B cell (primary cell): Measurements from ENCODE around the gene FAHD2A. TPM values are rescaled to one million over a fixed set of nuclear protein-coding genes. Genes with fewer than 3 reads are reported as not detected.

ENCODE experiments used
- ATAC-seq: fragments of 200-7000 bp; cut with Tn5 transposase; one replicate; pipeline ENCODE4 v1.10.0; 2021; ENCODE audit warnings: low read depth, mild to moderate bottlenecking, moderate number of reproducible peaks, moderate library complexity
- CTCF ChIA-PET: fragments of 350-600 bp; sonication (Branson Sonifier 250); formaldehyde crosslinking; loops from one replicate; lab custom pipeline; 2021; ENCODE audit warnings: antibody characterized with exemption, inconsistent platforms; lab: Charles Lee
- POLR2A ChIA-PET: fragments of 350-600 bp; sonication (Branson Sonifier 250); formaldehyde crosslinking; loops from one replicate; lab custom pipeline; 2021; ENCODE audit warnings: antibody characterized with exemption; lab: Charles Lee
- DNase-seq: peaks from one replicate; pipeline ENCODE4 v3.0.0; 2013
- H2AFZ ChIP-seq: 2 replicates; pipeline ENCODE4 v1.6.1; 2012; ENCODE audit warnings: mild to moderate bottlenecking, low read depth, low read length; ENCODE audit not compliant: insufficient read depth, poor library complexity, severe bottlenecking
- H3K27ac ChIP-seq, 2 donors: 1 replicate in 1 of 2; 2 replicates in 1 of 2; pipeline ENCODE4 v1.5.1; 2012 to 2013; ENCODE audit warnings: low read length in 2 of 2, mild to moderate bottlenecking in 2 of 2, moderate library complexity in 1 of 2
- H3K27me3 ChIP-seq, 4 experiments: fragments of 200-600 bp in 1 of 4; sonication (generic) in 1 of 4; replicated peaks in 1 of 4; 1 replicate in 2 of 4; 2 replicates in 2 of 4; pipeline versions ENCODE4 v1.6.1 to v1.7.0; 2013 to 2016; ENCODE audit warnings: low read length in 3 of 4, mild to moderate bottlenecking in 2 of 4, mixed read lengths in 1 of 4, moderate library complexity in 1 of 4; ENCODE audit not compliant: insufficient read depth in 4 of 4, control insufficient read depth in 3 of 4; ENCODE audit errors: control extremely low read depth in 1 of 4
- H3K36me3 ChIP-seq, 2 experiments: replicated peaks in 1 of 2; 1 replicate in 1 of 2; 2 replicates in 1 of 2; pipeline versions ENCODE4 v1.6.1 to v1.7.1; 2013; ENCODE audit warnings: low read length in 1 of 2; ENCODE audit not compliant: insufficient read depth in 2 of 2, control insufficient read depth in 1 of 2; ENCODE audit errors: control extremely low read depth in 1 of 2, extremely low read depth in 1 of 2
- H3K4me1 ChIP-seq, 2 donors: fragments of 200-600 bp in 1 of 2; sonication (generic) in 1 of 2; 1 replicate in 1 of 2; 2 replicates in 1 of 2; pipeline versions ENCODE4 v1.5.1 to v1.6.1; 2013 to 2017; ENCODE audit warnings: low read length in 2 of 2; ENCODE audit not compliant: control insufficient read depth in 2 of 2, insufficient read depth in 2 of 2
- H3K4me2 ChIP-seq: replicated peaks from 2 replicates; pipeline ENCODE3; 2012; ENCODE audit warnings: mild to moderate bottlenecking, low read depth, low read length; ENCODE audit not compliant: poor library complexity, severe bottlenecking
- H3K4me3 ChIP-seq, 5 experiments: fragments of 200-600 bp in 1 of 5; sonication (generic) in 1 of 5; 1 replicate in 3 of 5; 2 replicates in 2 of 5; pipeline versions ENCODE4 v1.5.1 to v1.7.0; 2011 to 2016; ENCODE audit warnings: low read length in 4 of 5, mild to moderate bottlenecking in 4 of 5, low read depth in 2 of 5, control low read depth in 1 of 5, moderate library complexity in 1 of 5; ENCODE audit not compliant: insufficient read depth in 1 of 5; ENCODE audit errors: control extremely low read depth in 1 of 5, extremely low read depth in 1 of 5
- H3K79me2 ChIP-seq: fragments of 200-600 bp; sonication (generic); one replicate; pipeline ENCODE4 v1.6.0; 2016; ENCODE audit warnings: low read length; ENCODE audit not compliant: control insufficient read depth, insufficient read depth
- H3K9ac ChIP-seq: fragments of 200-600 bp; sonication (generic); 2 replicates; pipeline ENCODE4 v1.6.1; 2017; ENCODE audit warnings: mild to moderate bottlenecking, low read length, moderate library complexity
- H3K9me3 ChIP-seq, 3 donors: one replicate each; pipeline versions ENCODE4 v1.6.1 to v1.7.1; 2013; ENCODE audit warnings: low read length in 2 of 3; ENCODE audit not compliant: control insufficient read depth in 2 of 3, insufficient read depth in 1 of 3; ENCODE audit errors: control extremely low read depth in 1 of 3
- H4K20me1 ChIP-seq: 2 replicates; pipeline ENCODE4 v1.6.0; 2012; ENCODE audit warnings: mild to moderate bottlenecking, low read length; ENCODE audit not compliant: insufficient read depth, control insufficient read depth, poor library complexity, severe bottlenecking
- H3K27ac Mint-ChIP-seq: one replicate; pipeline ENCODE4 v1.8.0; 2021; ENCODE audit warnings: mixed read lengths
- H3K27me3 Mint-ChIP-seq: one replicate; pipeline ENCODE4 v1.8.0; 2021; ENCODE audit warnings: mixed read lengths
- H3K4me1 Mint-ChIP-seq: one replicate; pipeline ENCODE4 v1.8.0; 2021; ENCODE audit warnings: mixed read lengths
- H3K4me3 Mint-ChIP-seq: one replicate; pipeline ENCODE4 v1.8.0; 2021; ENCODE audit warnings: mixed read lengths
- H3K9me3 Mint-ChIP-seq: one replicate; pipeline ENCODE4 v1.8.0; 2022; ENCODE audit warnings: mixed read lengths; ENCODE audit not compliant: insufficient read depth
- EZH2 ChIP-seq: IDR thresholded peaks from 2 replicates; pipeline ENCODE4 v1.6.1; 2012; ENCODE audit warnings: borderline replicate concordance, low read depth, mild to moderate bottlenecking, moderate library complexity, low read length; ENCODE audit not compliant: insufficient read depth, poor library complexity, severe bottlenecking
- WGBS: methylation state at CpG from one replicate; pipeline ENCODE4 v1.1.5; 2013; ENCODE audit warnings: missing lambda C conversion rate; ENCODE audit not compliant: insufficient coverage; 5-methylcytosine and 5-hydroxymethylcytosine counted together
- intact Hi-C: fragments of 100-400 bp; cut with micrococcal nuclease; formaldehyde crosslinking; loops from one replicate; pipeline ENCODE4 v1.10.0; 2022
- polyA plus RNA-seq: library from polyadenylated mRNA; depleted of rRNA; stranded (reverse); fragments of >200 nt; gene quantifications from 2 replicates; pipeline ENCODE4 v1.2.3, GENCODE V29; 2012
- total RNA-seq, 2 donors: library from RNA; stranded (reverse); fragments of 120-200 nt in 1 of 2; gene quantifications; 1 replicate in 1 of 2; 2 replicates in 1 of 2; pipeline versions ENCODE4 v1.2.3 to v1.2.4, GENCODE V29; 2013 to 2022
- TF ChIP-seq, protein P1 (sequence below): fragments of 200-600 bp; IDR thresholded peaks from one replicate; pipeline ENCODE4 v1.8.0; 2022; ENCODE audit warnings: antibody characterized with exemption, mild to moderate bottlenecking

Gene FAHD2A
- total and polyA plus RNA-seq, 2 donors (not counting 1 experiment from before 2014, with no cell fraction given) = 18.3 to 22.9 TPM

DNA sequence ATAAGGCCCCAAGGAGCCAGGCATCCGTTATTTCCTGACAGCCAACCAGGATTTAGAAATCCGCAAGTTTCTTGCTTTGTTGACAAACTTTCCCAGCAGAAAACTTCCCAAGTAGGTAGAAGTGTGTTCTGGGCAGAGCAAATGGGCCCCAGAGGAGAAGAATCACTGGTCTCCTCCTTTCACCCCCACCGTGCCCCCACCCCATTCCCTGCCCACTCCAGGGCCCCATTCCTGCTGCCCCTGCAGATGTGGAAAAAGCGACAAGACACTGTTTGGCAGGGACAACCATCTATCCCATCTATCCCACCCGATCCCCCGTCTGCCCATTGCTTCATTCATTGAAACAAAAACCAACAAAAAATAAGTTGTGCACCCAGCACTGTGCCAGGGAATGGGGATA is 10.2 kb upstream of the FAHD2A start:
- no peak for DNase-seq
- Histone ChIP-seq H2AFZ (no peak overlapping the region), H3K4me2 (no peak overlapping the region), H3K27me3 (peaks cover 0 to 3% (median 0%) of the 10 kb centered on the region in 4 experiments), H3K9me3 (no peaks in the 10 kb centered on the region), H3K36me3 (no peaks in the 10 kb centered on the region), H3K79me2 (no peaks in the 10 kb centered on the region), H4K20me1 (no peaks in the 10 kb centered on the region), H3K4me1 (no peaks in the 10 kb centered on the region), H3K9ac (no peak overlapping the region), H3K27ac (no peak overlapping the region), H3K4me3 (no peak overlapping the region)
- WGBS = 100% methylated on average over 2 of the region's 6 CpGs
- no peak overlapping the region for H3K4me3 Mint-ChIP-seq
- no peak overlapping the region for H3K27ac Mint-ChIP-seq
- intact Hi-C loops = no loop called here
- TF ChIP-seq, protein P1, sequence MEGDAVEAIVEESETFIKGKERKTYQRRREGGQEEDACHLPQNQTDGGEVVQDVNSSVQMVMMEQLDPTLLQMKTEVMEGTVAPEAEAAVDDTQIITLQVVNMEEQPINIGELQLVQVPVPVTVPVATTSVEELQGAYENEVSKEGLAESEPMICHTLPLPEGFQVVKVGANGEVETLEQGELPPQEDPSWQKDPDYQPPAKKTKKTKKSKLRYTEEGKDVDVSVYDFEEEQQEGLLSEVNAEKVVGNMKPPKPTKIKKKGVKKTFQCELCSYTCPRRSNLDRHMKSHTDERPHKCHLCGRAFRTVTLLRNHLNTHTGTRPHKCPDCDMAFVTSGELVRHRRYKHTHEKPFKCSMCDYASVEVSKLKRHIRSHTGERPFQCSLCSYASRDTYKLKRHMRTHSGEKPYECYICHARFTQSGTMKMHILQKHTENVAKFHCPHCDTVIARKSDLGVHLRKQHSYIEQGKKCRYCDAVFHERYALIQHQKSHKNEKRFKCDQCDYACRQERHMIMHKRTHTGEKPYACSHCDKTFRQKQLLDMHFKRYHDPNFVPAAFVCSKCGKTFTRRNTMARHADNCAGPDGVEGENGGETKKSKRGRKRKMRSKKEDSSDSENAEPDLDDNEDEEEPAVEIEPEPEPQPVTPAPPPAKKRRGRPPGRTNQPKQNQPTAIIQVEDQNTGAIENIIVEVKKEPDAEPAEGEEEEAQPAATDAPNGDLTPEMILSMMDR = no peak
- no peak for TF ChIP-seq EZH2
- no peaks in the 10 kb centered on the region for H3K27me3 Mint-ChIP-seq
- ChIA-PET POLR2A (no interaction called here), CTCF (no interaction called here)
- no peak for ATAC-seq
- no peaks in the 10 kb centered on the region for H3K9me3 Mint-ChIP-seq
- H3K4me1 Mint-ChIP-seq = no peaks in the 10 kb centered on the region

DNA sequence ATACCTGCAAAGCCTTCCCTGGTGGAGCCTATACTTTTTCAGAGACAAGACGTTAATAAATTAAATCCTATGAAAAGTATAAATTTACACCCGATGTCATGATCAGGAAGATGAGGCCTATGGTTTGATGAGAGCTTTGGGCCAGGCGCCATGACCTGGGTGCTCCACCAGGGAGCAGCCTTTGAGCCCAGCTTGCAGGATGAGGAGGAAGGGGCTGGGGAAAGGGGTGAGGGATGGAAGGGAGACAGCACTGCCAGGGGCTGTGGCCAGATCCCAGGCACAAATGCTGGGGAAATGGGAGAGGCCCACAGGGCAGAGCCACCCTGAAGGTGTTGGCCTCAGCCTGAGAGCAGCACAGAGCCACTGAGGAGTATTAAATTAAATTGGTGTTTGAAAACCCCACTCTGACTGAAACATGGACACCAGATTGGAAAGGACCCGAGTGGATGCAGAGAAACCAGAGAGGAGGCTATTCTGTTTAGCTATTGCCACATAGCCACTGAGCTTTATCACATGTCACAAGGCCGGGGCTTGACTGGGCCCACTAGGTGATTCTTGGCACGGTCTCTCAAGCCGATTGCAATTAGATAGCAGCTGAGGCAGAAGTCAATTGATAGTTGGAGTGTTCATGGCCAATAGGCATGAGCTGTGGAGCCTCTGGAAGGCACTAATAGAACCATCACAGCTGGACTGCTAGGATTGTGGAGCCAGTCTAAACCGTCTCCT is 9.6 kb upstream of the FAHD2A start:
- intact Hi-C loops = no loop called here
- ATAC-seq = no peak
- no peaks in the 10 kb centered on the region for H4K20me1 ChIP-seq
- TF ChIP-seq EZH2 = no peak
- TF ChIP-seq, protein P1 = no peak
- POLR2A ChIA-PET = no interaction called here
- Mint-ChIP-seq H3K4me1 (no peaks in the 10 kb centered on the region), H3K27me3 (no peaks in the 10 kb centered on the region), H3K27ac (no peak overlapping the region), H3K9me3 (no peaks in the 10 kb centered on the region), H3K4me3 (no peak overlapping the region)
- H3K9ac ChIP-seq = no peak overlapping the region
- DNase-seq = no peak
- H3K4me3 ChIP-seq = no peak overlapping the region
- H3K4me1 ChIP-seq = no peaks in the 10 kb centered on the region
- WGBS = 88% methylated on average over 4 of the region's 8 CpGs
- peaks cover 0 to 3% (median 0%) of the 10 kb centered on the region in 4 experiments for H3K27me3 ChIP-seq
- H3K79me2 ChIP-seq = no peaks in the 10 kb centered on the region
- CTCF ChIA-PET = no interaction called here
- no peaks in the 10 kb centered on the region for H3K9me3 ChIP-seq
- H3K36me3 ChIP-seq = no peaks in the 10 kb centered on the region
- H3K27ac ChIP-seq = no peak overlapping the region
- H2AFZ ChIP-seq = no peak overlapping the region
- H3K4me2 ChIP-seq = no peak overlapping the region
